Uterus (tissue), 4 donors: ENCODE data around the gene RBM25. TPM values are rescaled to one million over a fixed set of nuclear protein-coding genes. Genes with fewer than 3 reads are reported as not detected.
A peak's percentile ranks its signal among the peaks of the same experiment; 100 is the strongest.

Experiments
- DNase-seq, 2 donors: peaks; one replicate each; pipeline ENCODE4 v3.0.0-alpha.2; 2019 to 2020
- H3K27ac ChIP-seq, 2 donors: fragments of 200-600 bp; sonication (generic); 1 replicate in 1 of 2; 2 replicates in 1 of 2; pipeline ENCODE4 v1.5.1; 2016 to 2018
- H3K27me3 ChIP-seq, 2 donors: fragments of 200-600 bp; sonication (generic); one replicate each; pipeline ENCODE4 v1.5.1; 2018 to 2019; ENCODE audit warnings: control low read depth in 1 of 2
- H3K36me3 ChIP-seq, 2 donors: fragments of 200-600 bp; sonication (generic); one replicate each; pipeline ENCODE4 v1.5.1; 2019; ENCODE audit warnings: control low read depth in 1 of 2
- H3K4me1 ChIP-seq, 2 donors: fragments of 200-600 bp; sonication (generic); one replicate each; pipeline ENCODE4 v1.5.1; 2018 to 2019; ENCODE audit warnings: control low read depth in 1 of 2
- H3K4me3 ChIP-seq, 2 donors: fragments of 200-600 bp; sonication (generic); 1 replicate in 1 of 2; 2 replicates in 1 of 2; pipeline ENCODE4 v1.5.1; 2018 to 2019; ENCODE audit warnings: mild to moderate bottlenecking in 1 of 2
- H3K9me3 ChIP-seq, 2 donors: fragments of 200-600 bp; sonication (generic); one replicate each; pipeline ENCODE4 v1.5.1; 2019; ENCODE audit warnings: control low read depth in 1 of 2
- CTCF ChIP-seq, 4 experiments: fragments of 200-600 bp in 2 of 4; fragments of 450-650 bp in 2 of 4; sonication (generic) in 2 of 4; IDR thresholded peaks; one replicate each; pipeline ENCODE4 v1.5.1; 2016 to 2019; ENCODE audit warnings: antibody characterized with exemption in 4 of 4, mild to moderate bottlenecking in 2 of 4, moderate library complexity in 1 of 4
- POLR2A ChIP-seq, 2 donors: fragments of 450-650 bp; IDR thresholded peaks; one replicate each; pipeline ENCODE4 v1.6.1; 2016; ENCODE audit warnings: antibody characterized with exemption in 2 of 2, mild to moderate bottlenecking in 1 of 2, moderate library complexity in 1 of 2
- intact Hi-C: fragments of 100-400 bp; cut with DNase I; formaldehyde crosslinking; loops from one replicate; pipeline ENCODE4 v1.15.1; 2023; ENCODE audit warnings: low total_unique reads
- total RNA-seq, 4 donors: library from RNA; depleted of rRNA in 3 of 4; stranded (reverse); fragments of >200 nt in 3 of 4; gene quantifications; one replicate each; pipeline versions ENCODE4 v1.1.0 to v1.2.4, GENCODE V29; 2014 to 2023
- donor health status: DM: yes; HTN: yes; CAD: no.

Gene RBM25
- total RNA-seq, 4 donors from 2014 or later: 26.2 to 96.1 (median 61.4) TPM

- no peaks in the 10 kb centered on the region for H3K27me3 ChIP-seq
- TF ChIP-seq POLR2A (IDR thresholded peaks at IDR 0.05) (no peak), CTCF (IDR thresholded peaks at IDR 0.05) (no peak)
- intact Hi-C loops: no loop called here
- H3K27ac ChIP-seq: no peak overlapping the region
- no peaks in the 10 kb centered on the region for H3K4me1 ChIP-seq
- H3K9me3 ChIP-seq: no peaks in the 10 kb centered on the region
- no peak for DNase-seq
- no peaks in the 10 kb centered on the region for H3K36me3 ChIP-seq
- H3K4me3 ChIP-seq: no peak overlapping the region
These were observed 67.4 kb downstream of the RBM25 start for GRCh38 chr14:73125746-73126145.

GRCh38 chr14:73133795-73134194 is 75.5 kb downstream of the RBM25 start:
- H3K4me1 ChIP-seq: peaks cover 0 to 6% of the 10 kb centered on the region in 2 donors
- DNase-seq: no peak
- no peaks in the 10 kb centered on the region for H3K36me3 ChIP-seq
- H3K9me3 ChIP-seq: no peaks in the 10 kb centered on the region
- no peaks in the 10 kb centered on the region for H3K27me3 ChIP-seq
- intact Hi-C loops: no loop called here
- H3K4me3 ChIP-seq: no peak overlapping the region
- no peak overlapping the region for H3K27ac ChIP-seq
- TF ChIP-seq POLR2A (IDR thresholded peaks at IDR 0.05) (no peak), CTCF (IDR thresholded peaks at IDR 0.05) (no peak)

GRCh38 chr14:73136085-73136386 is 77.7 kb downstream of the RBM25 start:
- DNase-seq: no peak
- H3K4me1 ChIP-seq: peaks cover 0 to 6% of the 10 kb centered on the region in 2 donors
- intact Hi-C loops: no loop called here
- no peak for TF ChIP-seq POLR2A (IDR thresholded peaks at IDR 0.05)
- TF ChIP-seq CTCF (IDR thresholded peaks at IDR 0.05): no peak
- H3K27me3 ChIP-seq: no peaks in the 10 kb centered on the region
- H3K36me3 ChIP-seq: no peaks in the 10 kb centered on the region
- H3K4me3 ChIP-seq: peak overlapping the region; percentile 82
- H3K9me3 ChIP-seq: no peaks in the 10 kb centered on the region
- peak overlapping the region; percentile 88 to 92 for H3K27ac ChIP-seq

- H3K27ac ChIP-seq: peak within 1 kb of the TSS; percentile 88 to 92
- TF ChIP-seq POLR2A (IDR thresholded peaks at IDR 0.05) (peak; percentile 80 to 89), CTCF (IDR thresholded peaks at IDR 0.05) (no peak)
- no peaks in the 10 kb centered on the region for H3K9me3 ChIP-seq
- H3K27me3 ChIP-seq: no peaks in the 10 kb centered on the region
- peaks cover 0 to 6% of the 10 kb centered on the region in 2 donors for H3K4me1 ChIP-seq
- H3K4me3 ChIP-seq: peak within 1 kb of the TSS; percentile 82
- H3K36me3 ChIP-seq: no peaks in the 10 kb centered on the region
- DNase-seq: peak; percentile 94 to 96
- intact Hi-C loops: no loop called here
These were observed 78.3 kb downstream of the RBM25 start, which contains the start of gene PSEN1 for GRCh38 chr14:73136387-73137225. PSEN1 (plus strand) TSS chr14:73136507; CDS start chr14:73148020, 11,513 bp downstream.

GRCh38 chr14:73140811-73141323 is 82.5 kb downstream of the RBM25 start:
- H3K9me3 ChIP-seq: no peaks in the 10 kb centered on the region
- DNase-seq: no peak
- H3K36me3 ChIP-seq: no peaks in the 10 kb centered on the region
- TF ChIP-seq POLR2A (IDR thresholded peaks at IDR 0.05): no peak
- no peak for TF ChIP-seq CTCF (IDR thresholded peaks at IDR 0.05)
- no peaks in the 10 kb centered on the region for H3K27me3 ChIP-seq
- no peak overlapping the region for H3K27ac ChIP-seq
- H3K4me1 ChIP-seq: peaks cover 0 to 6% of the 10 kb centered on the region in 2 donors
- intact Hi-C loops: no loop called here
- H3K4me3 ChIP-seq: no peak overlapping the region
